Prostate gland (tissue), 2 donors: ENCODE data around the gene SIVA1. TPM values are rescaled to one million over a fixed set of nuclear protein-coding genes. Genes with fewer than 3 reads are reported as not detected.

Source experiments
- DNase-seq: peaks from one replicate; pipeline ENCODE4 v3.0.0-alpha.2; 2019; ENCODE audit warnings: low spot score
- H3K27ac ChIP-seq, 2 donors: fragments of 200-600 bp; sonication (generic); 2 replicates each; pipeline ENCODE4 v1.5.1; 2017 to 2019
- H3K27me3 ChIP-seq: fragments of 200-600 bp; sonication (generic); replicated peaks from 2 replicates; pipeline ENCODE4 v1.5.1; 2019; ENCODE audit not compliant: insufficient read depth
- H3K36me3 ChIP-seq, 2 donors: fragments of 200-600 bp; sonication (generic); 1 replicate in 1 of 2; 2 replicates in 1 of 2; pipeline versions ENCODE4 v1.5.1 to v1.8.1; 2017 to 2019
- H3K4me1 ChIP-seq: fragments of 200-600 bp; sonication (generic); replicated peaks from 2 replicates; pipeline ENCODE4 v1.5.1; 2019
- H3K4me3 ChIP-seq, 2 donors: fragments of 200-600 bp; sonication (generic); 2 replicates each; pipeline ENCODE4 v1.5.1; 2017 to 2019
- H3K9me3 ChIP-seq: fragments of 200-600 bp; sonication (generic); 2 replicates; pipeline ENCODE4 v1.5.1; 2017
- POLR2A ChIP-seq: fragments of 450-650 bp; IDR thresholded peaks from one replicate; pipeline ENCODE4 v1.6.1; 2016; ENCODE audit warnings: antibody characterized with exemption, mild to moderate bottlenecking
- POLR2AphosphoS5 ChIP-seq: sonication (generic); formaldehyde crosslinking; IDR thresholded peaks from one replicate; pipeline ENCODE4 v1.6.1; 2017; ENCODE audit warnings: antibody characterized with exemption
- WGBS: methylation state at CpG from one replicate; pipeline ENCODE4 v1.1.5; 2018; 5-methylcytosine and 5-hydroxymethylcytosine counted together
- intact Hi-C: fragments of 100-400 bp; cut with DNase I; formaldehyde crosslinking; loops from one replicate; pipeline ENCODE4 v1.14.2; 2022
- total RNA-seq, 2 donors: library from RNA; depleted of rRNA; stranded (reverse); fragments of >200 nt; gene quantifications; one replicate each; pipeline ENCODE4 v1.1.0, GENCODE V29; 2016
- TF ChIP-seq, protein P1 (sequence below), 4 experiments: fragments of 200-600 bp in 2 of 4; fragments of 450-650 bp in 2 of 4; sonication (generic) in 2 of 4; IDR thresholded peaks; 1 replicate in 3 of 4; 2 replicates in 1 of 4; pipeline ENCODE4 v1.5.1; 2016 to 2019; ENCODE audit warnings: antibody characterized with exemption in 4 of 4, mild to moderate bottlenecking in 2 of 4, moderate library complexity in 2 of 4

SIVA1 gene
- total RNA-seq, 2 donors from 2014 or later: 249 to 514 TPM

DNA sequence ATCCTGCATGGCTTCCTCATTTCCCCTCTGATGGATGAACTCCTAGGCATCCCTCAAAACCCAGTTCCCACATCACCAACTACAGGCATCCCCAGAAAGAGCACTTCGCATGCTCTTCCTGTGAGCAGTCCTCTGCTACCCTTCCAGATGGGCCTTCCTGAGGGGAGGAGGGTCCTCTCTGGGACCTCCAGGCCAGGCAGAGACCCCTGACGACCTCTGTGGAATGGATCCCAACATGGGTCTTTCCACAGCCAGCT is 40.7 kb downstream of the SIVA1 start:
- no peaks in the 10 kb centered on the region for H3K9me3 ChIP-seq
- H3K4me1 ChIP-seq: peaks cover 51% of the 10 kb centered on the region
- H3K4me3 ChIP-seq: peak overlapping the region; percentile 77 to 86
- peak overlapping the region; percentile 57 to 87 for H3K27ac ChIP-seq
- no peaks in the 10 kb centered on the region for H3K36me3 ChIP-seq
- DNase-seq: no peak
- H3K27me3 ChIP-seq: no peaks in the 10 kb centered on the region
- 86% methylated on average over 2 of the region's 2 CpGs for WGBS
- TF ChIP-seq POLR2A (no peak), POLR2AphosphoS5 (no peak)
- TF ChIP-seq, protein P1, sequence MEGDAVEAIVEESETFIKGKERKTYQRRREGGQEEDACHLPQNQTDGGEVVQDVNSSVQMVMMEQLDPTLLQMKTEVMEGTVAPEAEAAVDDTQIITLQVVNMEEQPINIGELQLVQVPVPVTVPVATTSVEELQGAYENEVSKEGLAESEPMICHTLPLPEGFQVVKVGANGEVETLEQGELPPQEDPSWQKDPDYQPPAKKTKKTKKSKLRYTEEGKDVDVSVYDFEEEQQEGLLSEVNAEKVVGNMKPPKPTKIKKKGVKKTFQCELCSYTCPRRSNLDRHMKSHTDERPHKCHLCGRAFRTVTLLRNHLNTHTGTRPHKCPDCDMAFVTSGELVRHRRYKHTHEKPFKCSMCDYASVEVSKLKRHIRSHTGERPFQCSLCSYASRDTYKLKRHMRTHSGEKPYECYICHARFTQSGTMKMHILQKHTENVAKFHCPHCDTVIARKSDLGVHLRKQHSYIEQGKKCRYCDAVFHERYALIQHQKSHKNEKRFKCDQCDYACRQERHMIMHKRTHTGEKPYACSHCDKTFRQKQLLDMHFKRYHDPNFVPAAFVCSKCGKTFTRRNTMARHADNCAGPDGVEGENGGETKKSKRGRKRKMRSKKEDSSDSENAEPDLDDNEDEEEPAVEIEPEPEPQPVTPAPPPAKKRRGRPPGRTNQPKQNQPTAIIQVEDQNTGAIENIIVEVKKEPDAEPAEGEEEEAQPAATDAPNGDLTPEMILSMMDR (IDR thresholded peaks at IDR 0.05): no peak
- intact Hi-C loops: no loop called here

DNA sequence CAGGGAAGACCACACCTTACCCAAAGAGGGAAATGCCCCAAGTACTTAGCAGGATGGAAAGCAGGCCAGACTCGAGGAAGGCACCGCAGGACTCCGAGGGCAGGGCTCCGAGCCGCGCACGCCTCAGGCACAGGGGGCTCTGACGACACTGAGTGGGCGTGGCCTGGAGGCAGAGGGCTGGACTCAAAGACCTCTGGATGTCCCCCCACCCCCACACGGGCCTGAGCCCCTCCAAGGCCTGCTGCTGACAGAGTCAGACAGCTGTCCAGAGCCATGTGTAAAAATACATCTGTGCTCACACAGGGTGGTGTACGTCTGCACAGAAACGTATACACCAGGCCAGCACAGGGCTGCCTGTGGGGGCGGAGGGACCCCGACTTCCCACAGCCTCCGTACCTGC is 41.2 kb downstream of the SIVA1 start:
- no peaks in the 10 kb centered on the region for H3K9me3 ChIP-seq
- H3K27me3 ChIP-seq: no peaks in the 10 kb centered on the region
- peak overlapping the region; percentile 5 to 87 for H3K27ac ChIP-seq
- H3K4me1 ChIP-seq: peaks cover 46% of the 10 kb centered on the region
- no peak for DNase-seq
- no peaks in the 10 kb centered on the region for H3K36me3 ChIP-seq
- intact Hi-C loops: no loop called here
- H3K4me3 ChIP-seq: peak overlapping the region; percentile 77 to 86
- whole genome bisulfite sequencing: 13% methylated on average over 15 of the region's 15 CpGs
- TF ChIP-seq POLR2A (peak; percentile 11), POLR2AphosphoS5 (no peak)
- TF ChIP-seq, protein P1 (IDR thresholded peaks at IDR 0.05): no peak

DNA sequence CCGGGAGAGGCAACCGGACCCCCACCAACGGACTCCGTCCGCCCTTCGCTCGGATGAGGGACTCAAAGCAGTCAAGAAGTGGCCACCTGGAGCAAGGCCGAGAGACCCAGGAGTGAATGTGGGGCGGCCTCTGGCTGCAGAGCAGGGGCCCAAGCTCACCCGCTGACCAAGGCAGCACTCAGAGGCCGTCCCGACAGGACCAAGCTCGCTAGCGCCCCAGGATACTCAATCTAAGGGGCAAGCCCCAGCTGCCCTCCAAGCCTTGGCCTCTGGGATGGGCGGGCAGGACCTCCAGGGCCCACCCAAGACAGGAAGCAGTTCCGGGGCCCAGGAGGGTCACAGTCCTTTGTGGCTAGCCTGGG is 41.7 kb downstream of the SIVA1 start:
- intact Hi-C loops: no loop called here
- peak overlapping the region; percentile 72 to 87 for H3K27ac ChIP-seq
- peak overlapping the region; percentile 77 to 86 for H3K4me3 ChIP-seq
- peaks cover 44% of the 10 kb centered on the region for H3K4me1 ChIP-seq
- DNase-seq: no peak
- WGBS: 0% methylated on average over 14 of the region's 16 CpGs
- no peaks in the 10 kb centered on the region for H3K9me3 ChIP-seq
- H3K36me3 ChIP-seq: no peaks in the 10 kb centered on the region
- TF ChIP-seq POLR2AphosphoS5 (no peak), POLR2A (no peak)
- TF ChIP-seq, protein P1 (IDR thresholded peaks at IDR 0.05): no peak
- H3K27me3 ChIP-seq: no peaks in the 10 kb centered on the region

DNA sequence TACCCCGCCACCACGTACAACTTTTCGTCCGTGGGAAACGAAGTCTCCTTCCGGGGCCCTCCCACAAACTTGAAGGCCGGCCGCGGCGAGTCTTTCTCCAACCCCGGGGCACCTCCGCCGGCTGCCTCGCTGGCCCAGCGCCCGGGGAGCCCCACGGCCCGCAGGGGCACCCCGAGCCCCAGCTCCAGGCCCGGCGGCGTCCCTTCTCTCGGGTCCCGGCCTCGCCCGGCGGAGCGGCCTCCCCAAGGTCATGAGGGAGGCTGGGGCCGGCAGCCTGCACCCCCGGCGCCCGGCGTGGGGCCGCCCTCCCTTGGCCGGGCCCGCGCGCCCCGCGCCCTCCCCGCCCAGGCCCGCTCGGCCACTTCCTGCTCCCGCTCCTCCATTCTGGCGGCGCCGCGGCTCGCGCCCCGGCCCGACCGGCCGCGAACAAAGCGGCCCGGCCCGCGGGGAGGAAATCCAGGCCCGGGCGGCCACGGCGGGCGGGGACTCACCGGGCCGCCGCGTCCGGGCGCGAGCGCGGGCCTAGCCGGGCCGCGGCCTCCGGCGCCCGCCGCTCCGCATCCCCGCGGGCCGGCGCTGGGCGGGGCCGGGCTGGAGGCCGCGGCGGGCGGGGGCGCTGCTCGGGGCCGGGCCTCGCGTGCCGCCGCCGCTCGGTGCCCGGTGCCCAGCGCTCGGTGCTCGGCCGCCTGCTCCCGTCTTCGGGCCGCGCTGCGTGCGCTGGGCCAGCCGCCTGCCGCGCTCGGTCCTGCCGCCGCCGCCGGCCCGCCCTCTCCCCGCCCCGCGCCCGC is 42.2 kb downstream of the SIVA1 start, which contains the start of gene AKT1:
AKT1 (minus strand) TSS at position 756 of the 788 bp plus-strand sequence. CDS start 3,105 bp downstream, outside the sequence.
- Histone ChIP-seq H3K4me3 (peak within 1 kb of the TSS; percentile 77 to 86), H3K27ac (peak within 1 kb of the TSS; percentile 89 to 99), H3K27me3 (no peaks in the 10 kb centered on the region), H3K36me3 (no peaks in the 10 kb centered on the region), H3K9me3 (no peaks in the 10 kb centered on the region), H3K4me1 (peaks cover 40% of the 10 kb centered on the region)
- no peak for DNase-seq
- intact Hi-C loops: no loop called here
- TF ChIP-seq POLR2AphosphoS5: no peak
- TF ChIP-seq, protein P1 (IDR thresholded peaks at IDR 0.05): no peak
- 0% methylated on average over 37 of the region's 124 CpGs for WGBS
